GM21529 (cell line): Measurements from ENCODE around the gene DNAH12.
"Not testable (repeated sequence)": the region's sequence is repeated elsewhere in the genome, so short reads cannot be mapped to it uniquely, and the experiment has no call there.

Experiments
- ATAC-seq: cut with Tn5 transposase; IDR thresholded peaks from one replicate; pipeline ENCODE4 v1.9.1; 2021; ENCODE audit not compliant: unreplicated experiment

Gene DNAH12

GRCh38 chr3:57423335-57423734, 120.8 kb downstream of the DNAH12 start:
- ATAC-seq = no peak

DNA sequence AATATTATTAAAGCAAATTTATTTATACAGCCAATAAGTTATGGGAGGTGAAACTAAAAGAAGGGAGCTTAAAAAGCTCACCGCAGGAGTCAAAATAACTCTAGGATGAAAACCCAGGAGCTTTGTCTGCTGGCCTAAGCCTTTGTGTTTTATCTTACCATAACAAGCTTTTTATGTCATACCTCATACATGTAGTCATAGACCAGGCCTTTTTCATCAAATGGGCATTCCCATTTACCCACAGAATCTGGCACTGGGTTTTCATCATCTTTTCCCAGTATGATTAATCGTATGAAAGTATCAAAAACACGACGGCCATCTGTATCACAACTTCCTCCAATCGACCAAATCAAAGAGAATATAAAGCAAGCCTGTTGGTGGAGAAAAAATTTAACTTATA, 122.8 kb downstream of the DNAH12 start:
- no peak for ATAC-seq

DNA sequence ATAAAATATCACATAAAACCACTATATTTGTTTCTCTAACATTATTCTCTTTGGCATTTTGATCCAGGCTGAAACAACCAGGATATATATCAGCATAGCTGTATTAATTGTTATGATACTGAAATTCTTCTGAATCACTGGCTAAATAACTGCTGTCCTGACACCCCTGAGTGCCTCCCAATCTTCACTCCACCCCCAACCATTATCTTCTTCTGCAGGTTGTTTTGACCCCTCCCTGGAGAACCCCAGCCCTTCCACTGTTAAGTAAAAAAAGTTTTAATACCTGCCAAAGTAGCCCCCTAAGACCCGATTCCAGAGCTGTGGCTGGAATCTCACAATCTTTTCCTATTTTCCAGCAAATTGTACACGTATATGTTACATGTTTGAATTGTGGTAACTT, 124.1 kb downstream of the DNAH12 start:
- ATAC-seq = no peak

GRCh38 chr3:57411715-57412114, 132.4 kb downstream of the DNAH12 start:
- ATAC-seq = no peak

DNA sequence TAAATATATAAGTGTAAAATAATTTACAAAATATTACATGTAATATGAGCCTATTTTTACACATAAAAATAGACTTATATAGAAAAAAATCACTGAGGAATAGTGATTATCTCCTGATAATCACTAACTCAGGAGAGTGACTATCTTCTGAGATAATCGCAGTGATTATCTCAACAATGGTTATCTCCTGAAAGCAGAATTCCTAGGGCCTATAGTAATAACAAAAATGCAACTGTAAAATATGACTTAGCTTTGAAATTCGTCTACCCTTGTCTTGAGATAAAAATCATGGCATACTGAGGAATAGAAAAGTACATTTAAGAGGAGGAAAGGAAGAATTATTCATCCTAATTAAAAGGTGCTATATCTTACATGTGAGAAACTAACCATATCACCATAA, 134.7 kb downstream of the DNAH12 start:
- ATAC-seq = no peak

DNA sequence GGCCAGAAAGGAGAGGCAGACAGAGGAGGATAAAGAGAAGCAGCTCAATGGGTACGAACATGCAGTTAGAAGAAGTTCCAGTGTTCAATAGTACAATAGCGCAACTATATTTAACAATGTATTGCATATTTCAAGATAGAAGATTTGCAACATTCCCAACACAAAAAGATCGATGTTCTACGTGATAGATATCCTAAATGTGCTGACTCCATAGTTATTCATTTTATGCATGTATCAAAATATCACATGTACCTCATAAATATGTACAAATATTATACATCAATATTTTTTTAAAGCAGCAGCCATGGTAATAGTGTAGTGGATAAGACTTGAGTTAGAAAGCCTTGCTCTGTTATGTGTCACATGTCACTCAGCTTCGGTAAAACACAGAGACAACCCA, 141.5 kb downstream of the DNAH12 start:
- no peak for ATAC-seq

DNA sequence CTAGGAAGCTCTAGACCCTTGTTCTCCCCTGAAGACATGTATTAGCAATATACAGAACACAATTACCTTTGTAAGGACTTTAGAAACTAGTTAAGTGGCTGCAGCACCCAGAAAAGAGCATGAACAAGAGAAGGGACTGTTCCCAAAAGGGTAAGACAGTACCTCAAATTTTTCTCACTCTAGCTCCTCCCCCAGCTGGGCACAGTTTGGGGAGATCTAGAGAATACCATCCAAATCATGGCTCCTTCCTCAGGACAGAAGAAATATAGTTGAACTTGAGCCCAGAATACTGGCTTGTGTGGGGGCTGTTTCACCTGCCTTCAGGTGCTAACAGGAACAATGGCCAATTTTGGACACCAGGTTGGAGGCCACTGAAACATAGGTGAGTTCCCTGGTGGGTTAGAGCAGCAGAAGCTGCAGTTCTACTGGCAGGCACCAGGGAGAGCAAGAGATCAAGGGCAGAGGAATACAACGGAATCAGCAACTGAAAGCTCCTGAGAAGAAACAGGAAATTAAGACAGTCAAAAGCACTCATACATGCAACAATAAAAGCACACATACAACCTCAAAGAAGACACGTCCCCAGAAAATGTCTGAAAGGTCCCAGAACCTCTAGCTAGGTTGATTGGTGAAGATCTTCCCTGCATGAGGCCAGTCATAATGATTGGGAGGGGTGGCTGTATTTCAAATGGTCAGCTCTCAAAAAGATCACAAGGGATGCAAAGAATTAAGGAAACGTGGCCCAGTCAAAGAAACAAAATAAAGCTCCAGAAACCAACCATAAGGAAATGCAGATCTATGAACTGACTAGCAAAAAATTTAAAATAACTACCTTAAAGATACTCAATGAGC, 146.7 kb downstream of the DNAH12 start:
- ATAC-seq = peak; percentile 99

- no peak for ATAC-seq
Measured at GRCh38 chr3:57393977-57394376, 150.2 kb downstream of the DNAH12 start.

GRCh38 chr3:57391767-57392166, 152.4 kb downstream of the DNAH12 start:
- no peak for ATAC-seq

DNA sequence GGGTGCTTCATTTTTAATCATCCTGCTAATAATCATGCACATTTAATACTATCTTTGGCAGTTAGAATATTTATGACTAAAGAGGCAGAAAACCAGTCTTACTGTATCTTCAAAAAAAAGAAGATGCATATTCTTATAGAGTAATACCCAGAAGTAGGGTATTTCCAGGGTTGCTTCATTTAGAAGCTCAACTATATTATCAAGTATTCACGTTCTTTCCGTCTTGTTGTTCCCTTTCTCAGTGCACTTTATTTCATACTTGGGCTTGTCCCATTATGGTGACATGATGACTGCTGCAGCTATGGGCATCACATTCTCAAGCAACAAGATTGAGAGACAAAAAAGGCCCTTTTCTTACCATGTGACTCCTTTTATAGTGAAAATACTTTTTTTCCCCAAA, 154.9 kb downstream of the DNAH12 start:
- ATAC-seq = no peak

DNA sequence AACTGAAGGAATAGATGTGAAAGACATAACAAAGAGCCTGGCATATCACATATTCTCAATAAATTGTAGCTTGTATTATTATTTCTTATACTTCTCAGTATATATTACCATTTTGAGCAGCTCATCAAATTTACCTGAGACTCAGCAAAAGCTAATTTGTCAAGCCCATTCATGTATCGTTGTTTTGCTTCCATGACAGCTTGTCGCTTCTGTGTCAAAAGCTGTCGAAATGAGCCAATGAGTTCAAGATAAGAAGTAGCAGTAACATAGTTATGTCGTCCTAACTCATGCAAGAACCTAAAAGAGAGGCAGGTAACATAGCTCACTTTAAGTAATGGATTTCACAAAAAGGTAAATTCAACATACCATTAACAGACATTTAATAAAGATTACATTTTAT, 157.8 kb downstream of the DNAH12 start:
- no peak for ATAC-seq

DNA sequence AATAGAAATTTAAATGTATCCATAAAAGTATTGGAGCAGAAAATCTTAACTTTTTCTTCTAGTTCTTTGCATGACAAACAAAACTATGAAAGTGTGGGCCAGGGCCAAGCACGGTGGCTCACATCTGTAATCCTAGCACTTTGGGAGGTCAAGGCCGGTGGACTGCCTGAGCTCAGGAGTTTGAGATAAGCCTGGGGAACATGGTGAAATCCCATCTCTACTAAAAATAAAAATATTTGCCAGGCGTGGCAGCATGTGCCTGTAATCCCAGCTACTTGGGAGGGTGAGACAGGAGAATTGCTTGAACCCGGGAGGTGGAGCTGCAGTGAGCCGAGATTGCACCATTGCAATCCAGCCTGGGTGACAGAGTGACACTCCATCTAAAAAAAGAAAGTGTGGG, 158.6 kb downstream of the DNAH12 start:
- no peak for ATAC-seq

GRCh38 chr3:57383838-57384237, 160.3 kb downstream of the DNAH12 start:
- ATAC-seq = no peak

- ATAC-seq = no peak
Measured at GRCh38 chr3:57383406-57383805, 160.7 kb downstream of the DNAH12 start.

- no peak for ATAC-seq
Measured at GRCh38 chr3:57382933-57383332, 161.2 kb downstream of the DNAH12 start.

- no peak for ATAC-seq
Measured at GRCh38 chr3:57370341-57370740, 173.8 kb downstream of the DNAH12 start.

GRCh38 chr3:57365089-57365488, 179.1 kb downstream of the DNAH12 start:
- not testable (repeated sequence) for ATAC-seq

DNA sequence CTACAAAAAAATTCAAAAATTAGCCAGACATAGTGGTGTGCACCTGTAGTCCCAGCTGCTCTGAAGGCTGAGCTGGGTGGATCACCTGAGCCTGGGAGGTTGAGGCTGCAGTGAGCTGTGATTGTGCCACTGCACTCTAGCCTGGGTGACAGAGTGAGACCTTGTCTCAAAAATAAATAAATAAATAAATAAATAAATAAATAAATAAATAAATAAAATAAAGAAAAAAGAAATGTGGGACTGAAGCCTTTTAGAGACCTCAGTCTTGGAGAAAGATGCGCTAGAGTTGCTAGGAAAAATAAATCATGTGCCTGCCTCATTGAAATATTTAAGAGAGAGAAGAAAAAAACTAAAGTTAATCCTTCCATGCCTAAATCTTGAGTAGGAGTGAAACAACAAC, 187.9 kb downstream of the DNAH12 start:
- not testable (repeated sequence) for ATAC-seq

- no peak for ATAC-seq
Measured at GRCh38 chr3:57354768-57355167, 189.4 kb downstream of the DNAH12 start.

- ATAC-seq = no peak
Measured at GRCh38 chr3:57350271-57350670, 193.9 kb downstream of the DNAH12 start.

DNA sequence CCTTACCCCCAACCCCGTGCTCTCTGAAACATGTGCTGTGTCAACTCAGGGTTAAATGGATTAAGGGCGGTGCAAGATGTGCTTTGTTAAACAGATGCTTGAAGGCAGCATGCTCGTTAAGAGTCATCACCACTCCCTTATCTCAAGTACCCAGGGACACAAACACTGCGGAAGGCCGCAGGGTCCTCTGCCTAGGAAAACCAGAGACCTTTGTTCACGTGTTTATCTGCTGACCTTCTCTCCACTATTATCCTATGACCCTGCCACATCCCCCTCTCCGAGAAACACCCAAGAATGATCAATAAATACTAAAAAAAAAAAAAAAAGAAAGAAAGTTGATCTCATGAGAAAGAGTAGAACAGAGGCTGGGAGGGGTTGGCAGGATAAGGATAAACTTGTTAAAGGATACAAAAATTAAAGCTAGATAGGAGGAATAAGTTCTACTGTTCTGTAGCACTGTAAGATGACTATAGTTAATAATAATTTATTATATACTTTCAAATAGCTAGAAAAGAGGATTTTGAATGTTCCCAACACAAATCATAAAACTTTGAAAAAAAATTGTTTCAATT, 205.0 kb downstream of the DNAH12 start:
- ATAC-seq = not testable (repeated sequence)

GRCh38 chr3:57338272-57339070, 205.7 kb downstream of the DNAH12 start:
- ATAC-seq = not testable (repeated sequence)
